Osteocyte (in vitro differentiated cells): ENCODE measurements around the gene ZMAT5. TPM values are rescaled to one million over a fixed set of nuclear protein-coding genes. Genes with fewer than 3 reads are reported as not detected.

Experiments used
- DNase-seq: peaks from one replicate; pipeline ENCODE4 v3.0.0; 2021; ENCODE audit warnings: mixed read lengths; ENCODE audit not compliant: unreplicated experiment; ENCODE audit errors: extremely low spot score
- H3K27ac Mint-ChIP-seq: one replicate; pipeline ENCODE4 v1.8.0; 2021; ENCODE audit warnings: mild to moderate bottlenecking, mixed read lengths; ENCODE audit not compliant: unreplicated experiment
- H3K27me3 Mint-ChIP-seq: one replicate; pipeline ENCODE4 v1.8.0; 2021; ENCODE audit warnings: mixed read lengths; ENCODE audit not compliant: unreplicated experiment
- H3K36me3 Mint-ChIP-seq: one replicate; pipeline ENCODE4 v1.8.0; 2021; ENCODE audit warnings: mixed read lengths; ENCODE audit not compliant: unreplicated experiment
- H3K4me1 Mint-ChIP-seq: one replicate; pipeline ENCODE4 v1.8.0; 2021; ENCODE audit warnings: mixed read lengths; ENCODE audit not compliant: unreplicated experiment
- H3K4me3 Mint-ChIP-seq: one replicate; pipeline ENCODE4 v1.8.0; 2021; ENCODE audit warnings: mild to moderate bottlenecking, moderate library complexity, mixed read lengths; ENCODE audit not compliant: unreplicated experiment
- H3K9me3 Mint-ChIP-seq: one replicate; pipeline ENCODE4 v1.8.0; 2021; ENCODE audit warnings: mixed read lengths; ENCODE audit not compliant: unreplicated experiment
- total RNA-seq: library from RNA; stranded (reverse); gene quantifications from 2 replicates; pipeline ENCODE4 v1.2.1, GENCODE V29; 2021
- TF ChIP-seq, protein P1 (sequence below): fragments of 200-600 bp; sonication (generic); IDR thresholded peaks from 2 replicates; pipeline ENCODE4 v1.5.0; 2021; ENCODE audit warnings: antibody characterized with exemption, mild to moderate bottlenecking, moderate library complexity

The ZMAT5 gene
- total RNA-seq, 1 donor from 2014 or later = 25.0 TPM

- DNase-seq = no peak
- H3K4me1 Mint-ChIP-seq = no peaks in the 10 kb centered on the region
- no peak overlapping the region for H3K27ac Mint-ChIP-seq
- H3K4me3 Mint-ChIP-seq = no peak overlapping the region
- peaks cover 6% of the 10 kb centered on the region for H3K36me3 Mint-ChIP-seq
- TF ChIP-seq, protein P1, sequence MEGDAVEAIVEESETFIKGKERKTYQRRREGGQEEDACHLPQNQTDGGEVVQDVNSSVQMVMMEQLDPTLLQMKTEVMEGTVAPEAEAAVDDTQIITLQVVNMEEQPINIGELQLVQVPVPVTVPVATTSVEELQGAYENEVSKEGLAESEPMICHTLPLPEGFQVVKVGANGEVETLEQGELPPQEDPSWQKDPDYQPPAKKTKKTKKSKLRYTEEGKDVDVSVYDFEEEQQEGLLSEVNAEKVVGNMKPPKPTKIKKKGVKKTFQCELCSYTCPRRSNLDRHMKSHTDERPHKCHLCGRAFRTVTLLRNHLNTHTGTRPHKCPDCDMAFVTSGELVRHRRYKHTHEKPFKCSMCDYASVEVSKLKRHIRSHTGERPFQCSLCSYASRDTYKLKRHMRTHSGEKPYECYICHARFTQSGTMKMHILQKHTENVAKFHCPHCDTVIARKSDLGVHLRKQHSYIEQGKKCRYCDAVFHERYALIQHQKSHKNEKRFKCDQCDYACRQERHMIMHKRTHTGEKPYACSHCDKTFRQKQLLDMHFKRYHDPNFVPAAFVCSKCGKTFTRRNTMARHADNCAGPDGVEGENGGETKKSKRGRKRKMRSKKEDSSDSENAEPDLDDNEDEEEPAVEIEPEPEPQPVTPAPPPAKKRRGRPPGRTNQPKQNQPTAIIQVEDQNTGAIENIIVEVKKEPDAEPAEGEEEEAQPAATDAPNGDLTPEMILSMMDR = no peak
- H3K27me3 Mint-ChIP-seq = peaks cover 10% of the 10 kb centered on the region
- H3K9me3 Mint-ChIP-seq = no peaks in the 10 kb centered on the region
Measured at GRCh38 chr22:29726512-29727130, 40.2 kb downstream of the ZMAT5 start.

DNA sequence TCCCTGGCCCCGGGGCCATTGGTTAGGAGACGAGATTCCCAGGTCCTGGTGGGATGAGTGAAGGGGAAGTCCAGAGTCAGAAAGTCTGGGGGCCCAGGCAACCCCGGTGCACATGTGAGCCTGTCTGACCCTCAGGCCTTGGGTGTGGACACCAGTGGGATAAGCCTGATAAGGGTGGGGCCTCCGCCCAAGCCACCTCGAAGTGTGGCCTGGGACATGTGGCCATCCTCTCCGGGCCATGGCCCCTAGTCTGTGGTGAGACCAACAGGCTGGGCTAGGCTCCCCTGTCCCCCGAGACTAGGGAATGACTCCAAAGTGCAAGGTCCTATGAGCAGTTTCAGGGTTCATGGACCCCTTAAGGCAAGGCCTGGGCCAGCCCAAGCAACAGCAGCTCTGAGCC, 40.7 kb downstream of the ZMAT5 start:
- no peak overlapping the region for H3K27ac Mint-ChIP-seq
- H3K9me3 Mint-ChIP-seq = no peaks in the 10 kb centered on the region
- peaks cover 6% of the 10 kb centered on the region for H3K36me3 Mint-ChIP-seq
- TF ChIP-seq, protein P1 = no peak
- no peak for DNase-seq
- no peak overlapping the region for H3K4me3 Mint-ChIP-seq
- no peaks in the 10 kb centered on the region for H3K4me1 Mint-ChIP-seq
- H3K27me3 Mint-ChIP-seq = peaks cover 14% of the 10 kb centered on the region

- TF ChIP-seq, protein P1 = no peak
- Mint-ChIP-seq H3K27me3 (peaks cover 14% of the 10 kb centered on the region), H3K9me3 (no peaks in the 10 kb centered on the region), H3K4me3 (no peak overlapping the region), H3K4me1 (no peaks in the 10 kb centered on the region), H3K36me3 (no peaks in the 10 kb centered on the region), H3K27ac (no peak overlapping the region)
- no peak for DNase-seq
Measured at GRCh38 chr22:29724843-29725242, 42.0 kb downstream of the ZMAT5 start.

GRCh38 chr22:29723766-29724165, 43.0 kb downstream of the ZMAT5 start:
- DNase-seq = no peak
- TF ChIP-seq, protein P1 = no peak
- H3K27me3 Mint-ChIP-seq = peaks cover 22% of the 10 kb centered on the region
- no peak overlapping the region for H3K4me3 Mint-ChIP-seq
- no peaks in the 10 kb centered on the region for H3K9me3 Mint-ChIP-seq
- H3K27ac Mint-ChIP-seq = no peak overlapping the region
- H3K4me1 Mint-ChIP-seq = no peaks in the 10 kb centered on the region
- no peaks in the 10 kb centered on the region for H3K36me3 Mint-ChIP-seq

GRCh38 chr22:29722587-29722986, 44.2 kb downstream of the ZMAT5 start:
- DNase-seq = no peak
- TF ChIP-seq, protein P1 = no peak
- Mint-ChIP-seq H3K27ac (no peak overlapping the region), H3K9me3 (no peaks in the 10 kb centered on the region), H3K27me3 (peaks cover 30% of the 10 kb centered on the region), H3K36me3 (no peaks in the 10 kb centered on the region), H3K4me1 (no peaks in the 10 kb centered on the region), H3K4me3 (no peak overlapping the region)
